OCI-LY1 (cell line): ENCODE data around the gene PLD6.

Experiments used
- CTCF ChIP-seq: fragments of 200-600 bp; sonication (generic), shearing (Covaris generic); IDR thresholded peaks from 2 replicates; pipeline ENCODE4 v1.5.1; 2017; ENCODE audit warnings: mild to moderate bottlenecking, antibody characterized with exemption, low read length, moderate library complexity, mixed read lengths
- EZH2 ChIP-seq: fragments of 200-600 bp; sonication (generic), shearing (Covaris generic); IDR thresholded peaks from 2 replicates; pipeline ENCODE4 v1.8.0; 2017; ENCODE audit warnings: borderline replicate concordance, mixed run types, mild to moderate bottlenecking, antibody characterized with exemption, low read length, moderate library complexity, mixed read lengths

DNA sequence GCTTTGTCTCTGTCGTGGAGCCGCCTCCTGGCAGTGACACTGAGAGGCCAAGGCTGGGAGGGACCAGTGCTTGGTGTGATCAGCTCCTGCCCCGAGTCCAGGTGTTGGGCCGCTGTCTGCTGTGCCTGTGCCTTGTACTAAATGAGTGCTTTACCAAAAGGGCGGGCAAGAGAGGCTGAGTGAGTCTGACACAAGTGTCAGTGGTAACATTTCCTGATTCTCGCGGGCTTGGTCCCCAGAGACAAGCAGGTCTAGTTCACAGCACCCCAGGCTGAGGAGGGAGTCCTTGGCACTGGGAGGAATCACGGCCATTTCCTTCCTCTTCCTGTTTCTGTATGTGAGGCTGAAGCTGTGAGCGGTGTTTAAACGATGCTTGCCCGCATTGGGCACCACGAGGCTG is 30.2 kb downstream of the PLD6 start:
- no peak for TF ChIP-seq CTCF
- TF ChIP-seq EZH2: no peak
